ENCODE data around the gene ATG14. TPM values are rescaled to one million over a fixed set of nuclear protein-coding genes. Genes with fewer than 3 reads are reported as not detected.
A peak's percentile ranks its signal among the peaks of the same experiment; 100 is the strongest.

Gene ATG14
- total RNA-seq, 2 donors from 2014 or later: 10.6 to 10.9 TPM

DNA sequence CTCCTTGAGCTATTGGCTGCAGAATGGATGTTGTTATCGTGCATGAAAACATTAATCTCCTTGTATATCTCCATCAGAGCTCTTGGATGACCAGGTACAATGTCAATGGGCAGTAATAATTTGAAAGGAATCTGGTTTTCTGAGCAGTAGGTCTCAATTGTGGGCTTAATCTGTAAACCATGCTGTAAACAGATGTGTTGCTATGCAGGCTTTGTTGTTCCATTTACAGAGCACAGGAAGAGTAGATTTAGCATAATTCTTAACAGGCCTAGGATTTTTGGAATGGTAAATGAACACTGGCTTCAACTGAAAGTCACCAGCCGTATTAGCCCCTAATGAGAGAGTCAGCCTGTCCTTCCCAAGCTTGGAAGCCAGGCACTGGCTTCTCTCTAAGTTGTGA is 50.4 kb downstream of the ATG14 start:
- WGBS, 2 donors: 85 to 100% methylated on average over 2 of the region's 2 CpGs
- H3K27me3 ChIP-seq: no peaks in the 10 kb centered on the region
- no peaks in the 10 kb centered on the region for H3K9me3 ChIP-seq
- no peaks in the 10 kb centered on the region for H3K36me3 ChIP-seq (replicated peaks in 1 of 2; ENCODE audit: insufficient read depth in 1 of 2, low read depth in 2 of 2)
- TF ChIP-seq, protein P1, sequence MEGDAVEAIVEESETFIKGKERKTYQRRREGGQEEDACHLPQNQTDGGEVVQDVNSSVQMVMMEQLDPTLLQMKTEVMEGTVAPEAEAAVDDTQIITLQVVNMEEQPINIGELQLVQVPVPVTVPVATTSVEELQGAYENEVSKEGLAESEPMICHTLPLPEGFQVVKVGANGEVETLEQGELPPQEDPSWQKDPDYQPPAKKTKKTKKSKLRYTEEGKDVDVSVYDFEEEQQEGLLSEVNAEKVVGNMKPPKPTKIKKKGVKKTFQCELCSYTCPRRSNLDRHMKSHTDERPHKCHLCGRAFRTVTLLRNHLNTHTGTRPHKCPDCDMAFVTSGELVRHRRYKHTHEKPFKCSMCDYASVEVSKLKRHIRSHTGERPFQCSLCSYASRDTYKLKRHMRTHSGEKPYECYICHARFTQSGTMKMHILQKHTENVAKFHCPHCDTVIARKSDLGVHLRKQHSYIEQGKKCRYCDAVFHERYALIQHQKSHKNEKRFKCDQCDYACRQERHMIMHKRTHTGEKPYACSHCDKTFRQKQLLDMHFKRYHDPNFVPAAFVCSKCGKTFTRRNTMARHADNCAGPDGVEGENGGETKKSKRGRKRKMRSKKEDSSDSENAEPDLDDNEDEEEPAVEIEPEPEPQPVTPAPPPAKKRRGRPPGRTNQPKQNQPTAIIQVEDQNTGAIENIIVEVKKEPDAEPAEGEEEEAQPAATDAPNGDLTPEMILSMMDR (IDR thresholded peaks at IDR 0.05): no peak
- no peak for TF ChIP-seq POLR2A (IDR thresholded peaks at IDR 0.05)
- no peak overlapping the region for H3K4me3 ChIP-seq
- DNase-seq: no peak
- intact Hi-C loops (cut with DNase I): no loop called here
- ATAC-seq: no peak
- no peak overlapping the region for H3K27ac ChIP-seq
- H3K4me1 ChIP-seq: no peaks in the 10 kb centered on the region

DNA sequence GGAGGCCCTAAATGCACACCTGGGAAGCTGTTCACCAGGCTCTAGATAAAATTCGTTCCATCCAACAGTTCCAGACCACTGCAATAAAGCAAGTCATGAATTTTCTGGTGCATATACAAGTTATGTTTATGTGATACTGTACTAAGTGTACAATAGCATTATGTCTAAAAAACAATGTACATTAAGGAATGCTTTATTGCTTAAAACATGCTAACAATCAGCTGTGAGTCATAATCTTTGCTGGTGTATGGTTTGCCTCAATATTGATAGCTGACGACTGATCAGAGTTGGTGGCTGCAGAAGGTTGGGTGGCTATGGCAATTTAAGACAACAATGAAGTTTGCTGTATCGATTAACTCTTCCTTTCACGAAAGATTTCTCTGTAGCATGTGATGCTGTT is 52.3 kb downstream of the ATG14 start:
- no peaks in the 10 kb centered on the region for H3K9me3 ChIP-seq
- no peak overlapping the region for H3K4me3 ChIP-seq
- no peaks in the 10 kb centered on the region for H3K27me3 ChIP-seq
- no peaks in the 10 kb centered on the region for H3K36me3 ChIP-seq (replicated peaks in 1 of 2; ENCODE audit: insufficient read depth in 1 of 2, low read depth in 2 of 2)
- ATAC-seq (no peak), DNase-seq (no peak)
- TF ChIP-seq, protein P1 (IDR thresholded peaks at IDR 0.05): no peak
- TF ChIP-seq POLR2A (IDR thresholded peaks at IDR 0.05): no peak
- H3K4me1 ChIP-seq: no peaks in the 10 kb centered on the region
- no peak overlapping the region for H3K27ac ChIP-seq
- intact Hi-C loops (cut with DNase I): loop anchor here (10.0 kb wide), 1 partner anchor 95 kb away; no protein-coding TSS in a partner anchor
- 87 to 89% methylated on average over 4 of the region's 4 CpGs for WGBS, 2 donors

DNA sequence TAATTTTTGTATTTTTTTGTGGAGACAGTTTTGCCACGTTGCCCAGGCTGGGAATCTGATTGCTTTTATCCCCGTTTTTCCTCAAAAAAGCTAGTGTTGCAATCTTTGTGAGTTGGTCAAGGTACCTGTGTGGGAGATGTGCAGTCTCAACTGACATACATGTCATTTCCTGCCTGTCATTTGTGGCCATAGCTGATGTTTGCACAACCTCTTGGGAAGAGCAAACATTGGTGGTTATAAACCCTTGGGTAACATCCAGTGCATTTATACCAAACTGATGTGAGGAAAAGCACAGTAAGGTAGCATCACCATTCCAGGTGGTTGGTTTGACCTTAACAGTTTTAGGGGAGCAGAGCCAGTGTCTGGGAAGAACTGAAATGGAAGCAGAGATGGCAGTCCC is 54.7 kb downstream of the ATG14 start:
- intact Hi-C loops (cut with DNase I): loop anchor here (10.0 kb wide), 1 partner anchor 92 kb away; no protein-coding TSS in a partner anchor
- no peaks in the 10 kb centered on the region for H3K4me1 ChIP-seq
- H3K27ac ChIP-seq: no peak overlapping the region
- no peaks in the 10 kb centered on the region for H3K27me3 ChIP-seq
- ATAC-seq (no peak), DNase-seq (no peak)
- no peak for TF ChIP-seq POLR2A (IDR thresholded peaks at IDR 0.05)
- TF ChIP-seq, protein P1 (IDR thresholded peaks at IDR 0.05): no peak
- peaks cover 0 to 4% of the 10 kb centered on the region in 2 donors for H3K36me3 ChIP-seq (replicated peaks in 1 of 2; ENCODE audit: insufficient read depth in 1 of 2, low read depth in 2 of 2)
- no peak overlapping the region for H3K4me3 ChIP-seq
- WGBS, 2 donors: 49 to 62% methylated on average over 2 of the region's 2 CpGs
- no peaks in the 10 kb centered on the region for H3K9me3 ChIP-seq

DNA sequence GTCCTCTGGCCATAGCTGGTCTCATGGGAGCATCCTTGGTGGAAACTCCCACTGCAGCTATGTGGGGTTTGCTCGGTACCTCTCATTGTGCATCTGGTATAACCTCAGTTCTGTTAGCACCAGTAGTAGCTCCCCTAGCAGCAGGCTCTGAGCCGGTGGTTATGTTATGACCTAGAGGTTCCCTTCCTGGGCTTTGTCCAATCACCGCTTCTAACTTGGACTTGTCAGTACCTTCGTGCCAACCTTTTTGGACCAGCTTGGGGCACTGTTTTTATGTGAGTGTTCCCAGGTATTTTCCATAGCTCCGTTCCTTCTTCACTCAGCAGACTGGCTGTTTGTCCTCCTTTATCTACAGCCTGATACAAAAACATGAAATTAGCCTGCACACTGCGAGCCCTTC is 55.7 kb downstream of the ATG14 start:
- intact Hi-C loops (cut with DNase I): loop anchor here (10.0 kb wide), 1 partner anchor 91 kb away; no protein-coding TSS in a partner anchor
- Histone ChIP-seq H3K27me3 (no peaks in the 10 kb centered on the region), H3K36me3 (replicated peaks in 1 of 2; ENCODE audit: insufficient read depth in 1 of 2, low read depth in 2 of 2) (peaks cover 0 to 6% of the 10 kb centered on the region in 2 donors), H3K4me1 (no peaks in the 10 kb centered on the region), H3K4me3 (no peak overlapping the region), H3K9me3 (no peaks in the 10 kb centered on the region), H3K27ac (no peak overlapping the region)
- ATAC-seq (no peak), DNase-seq (no peak)
- WGBS, 2 donors: 81 to 87% methylated on average over 5 to 6 of the region's 6 CpGs
- TF ChIP-seq, protein P1 (IDR thresholded peaks at IDR 0.05): no peak
- no peak for TF ChIP-seq POLR2A (IDR thresholded peaks at IDR 0.05)

DNA sequence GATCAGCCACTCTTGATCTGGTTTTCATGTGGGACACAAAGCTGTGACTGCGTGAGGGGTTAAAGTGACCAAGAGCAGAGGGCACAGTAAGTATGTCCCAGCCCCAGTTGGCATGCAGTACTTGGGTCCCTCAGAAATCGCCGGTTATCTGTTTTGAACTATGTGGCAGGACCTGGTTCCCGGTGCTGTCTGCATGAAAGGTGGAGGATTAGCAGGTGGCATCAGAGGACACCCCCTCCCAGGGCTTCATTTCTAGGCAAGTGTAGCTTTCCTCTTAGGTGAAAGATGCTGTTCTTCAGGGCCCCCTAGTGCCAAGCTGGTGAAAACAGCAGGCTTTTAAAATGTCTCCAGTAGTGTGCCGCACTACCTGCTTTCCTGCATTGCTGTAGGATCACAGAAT is 57.1 kb downstream of the ATG14 start:
- Histone ChIP-seq H3K9me3 (no peaks in the 10 kb centered on the region), H3K27me3 (no peaks in the 10 kb centered on the region), H3K27ac (no peak overlapping the region), H3K36me3 (replicated peaks in 1 of 2; ENCODE audit: insufficient read depth in 1 of 2, low read depth in 2 of 2) (peaks cover 0 to 6% of the 10 kb centered on the region in 2 donors), H3K4me1 (no peaks in the 10 kb centered on the region), H3K4me3 (no peak overlapping the region)
- TF ChIP-seq, protein P1 (IDR thresholded peaks at IDR 0.05): peak in 6 of 7 experiments; percentile 37 to 71 (median 56)
- no peak for TF ChIP-seq POLR2A (IDR thresholded peaks at IDR 0.05)
- WGBS, 2 donors: 32 to 38% methylated on average over 5 of the region's 5 CpGs
- ATAC-seq (peak; percentile 79), DNase-seq (peak; percentile 47 to 68 (median 56))
- intact Hi-C loops (cut with DNase I): loop anchor here (10.0 kb wide), 1 partner anchor 90 kb away; no protein-coding TSS in a partner anchor
